ENCODE measurements around the gene SUSD4. TPM values are rescaled to one million over a fixed set of nuclear protein-coding genes. Genes with fewer than 3 reads are reported as not detected.

Gene SUSD4
- total RNA-seq, 1 donor from 2014 or later: 0.13 TPM

DNA sequence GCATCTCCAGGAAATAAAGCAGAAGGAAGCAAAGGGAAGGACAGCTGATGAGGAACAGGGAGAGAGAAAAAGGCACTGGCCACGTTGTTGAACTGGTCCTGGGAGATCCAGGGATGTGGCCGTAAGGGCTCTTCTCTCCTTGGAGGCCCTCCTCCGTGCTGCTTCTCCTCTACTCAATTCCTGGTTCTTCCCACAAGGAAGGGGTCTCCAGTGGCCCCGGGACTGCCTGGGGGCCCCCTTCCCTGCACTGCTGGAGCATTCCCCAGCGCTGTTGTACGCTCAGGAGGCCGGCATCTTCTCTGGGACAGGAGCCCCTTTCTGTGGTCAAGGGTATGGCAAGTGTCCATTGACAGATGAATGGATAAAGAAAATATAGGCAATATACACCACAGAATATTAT is 132.4 kb downstream of the SUSD4 start:
- DNase-seq (ENCODE audit: low read depth in 2 of 2): no peak

DNA sequence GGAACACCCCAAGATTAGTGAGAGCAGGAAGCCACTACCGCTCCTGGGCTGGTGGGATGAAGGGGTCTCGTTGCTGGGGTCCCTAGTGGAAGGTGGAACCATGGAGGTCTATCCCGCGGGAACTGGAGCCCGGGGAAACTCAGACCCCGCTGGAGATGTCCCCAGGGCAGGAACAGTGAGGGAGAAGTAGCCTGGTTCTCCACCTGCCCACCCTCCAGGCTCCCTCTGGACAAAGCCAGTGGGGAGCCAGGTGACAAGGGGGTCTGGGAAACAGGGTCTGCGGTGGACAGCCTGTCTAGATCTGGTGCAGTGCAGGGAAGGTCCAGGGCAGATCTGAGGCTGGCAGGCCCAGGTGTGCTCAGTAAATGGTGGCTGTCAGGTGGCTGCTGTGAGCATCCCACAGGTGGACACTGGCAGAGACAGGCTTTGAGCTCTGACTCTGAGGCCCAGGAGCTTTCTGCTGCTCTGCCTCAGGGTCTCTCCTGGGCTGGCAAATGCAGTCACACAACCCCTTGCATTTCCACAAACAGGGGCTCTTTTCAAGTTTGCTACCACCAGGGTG is 132.9 kb downstream of the SUSD4 start:
- no peak for DNase-seq (ENCODE audit: low read depth in 2 of 2)

DNA sequence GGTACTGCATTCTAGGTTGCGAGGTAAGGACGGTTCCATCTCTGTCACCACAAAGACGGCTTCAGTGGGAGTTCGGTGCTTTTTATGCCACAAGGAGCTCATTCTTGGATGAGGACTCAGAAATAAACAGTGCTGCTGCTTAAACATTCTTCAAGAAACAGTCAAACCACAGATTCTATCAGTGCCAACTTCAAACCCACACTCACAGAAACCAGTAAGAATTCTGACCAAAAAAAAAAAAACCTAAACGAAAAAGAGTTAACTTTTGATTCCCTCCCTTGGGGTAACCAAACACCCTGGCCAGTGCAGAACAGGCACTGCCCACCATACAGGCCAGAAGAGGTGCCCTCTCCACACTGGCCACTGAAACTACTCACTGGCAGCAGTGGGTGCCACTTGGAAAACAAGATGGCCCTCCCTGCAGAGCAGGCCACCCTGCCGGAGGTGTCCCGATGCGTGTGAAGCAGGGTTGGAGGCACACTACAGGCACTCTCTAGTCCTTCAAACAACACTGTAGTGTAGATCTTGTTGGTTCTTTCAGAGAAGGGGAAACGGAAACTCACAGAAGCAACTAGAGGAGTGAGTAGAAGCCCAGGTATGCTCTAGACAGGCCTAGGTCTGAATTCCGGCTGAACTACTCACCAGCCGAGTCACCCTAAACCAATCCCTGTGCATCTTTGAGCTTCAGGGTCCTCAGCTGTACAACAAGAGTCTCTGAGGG is 133.7 kb downstream of the SUSD4 start:
- DNase-seq (ENCODE audit: low read depth in 2 of 2): no peak

DNA sequence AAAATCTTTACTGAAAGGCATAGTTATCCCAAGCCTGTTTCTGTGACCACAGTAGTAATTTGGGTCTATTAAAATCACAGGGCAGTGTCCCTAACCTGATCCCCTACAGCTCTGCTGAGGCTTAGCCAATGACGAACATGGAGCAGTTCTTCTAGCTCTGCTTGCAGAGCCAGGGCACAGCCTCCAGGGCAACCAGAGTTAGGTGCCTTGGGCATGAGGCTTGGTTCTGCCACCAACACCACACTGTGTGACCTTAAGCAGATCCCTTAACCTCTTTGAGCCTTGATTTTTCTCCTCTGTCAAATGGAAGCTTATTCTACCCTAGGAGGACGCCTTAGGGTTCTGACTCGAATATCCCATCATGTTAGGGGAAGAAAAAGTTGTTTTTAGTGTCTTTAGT is 134.2 kb downstream of the SUSD4 start:
- no peak for DNase-seq (ENCODE audit: low read depth in 2 of 2)

DNA sequence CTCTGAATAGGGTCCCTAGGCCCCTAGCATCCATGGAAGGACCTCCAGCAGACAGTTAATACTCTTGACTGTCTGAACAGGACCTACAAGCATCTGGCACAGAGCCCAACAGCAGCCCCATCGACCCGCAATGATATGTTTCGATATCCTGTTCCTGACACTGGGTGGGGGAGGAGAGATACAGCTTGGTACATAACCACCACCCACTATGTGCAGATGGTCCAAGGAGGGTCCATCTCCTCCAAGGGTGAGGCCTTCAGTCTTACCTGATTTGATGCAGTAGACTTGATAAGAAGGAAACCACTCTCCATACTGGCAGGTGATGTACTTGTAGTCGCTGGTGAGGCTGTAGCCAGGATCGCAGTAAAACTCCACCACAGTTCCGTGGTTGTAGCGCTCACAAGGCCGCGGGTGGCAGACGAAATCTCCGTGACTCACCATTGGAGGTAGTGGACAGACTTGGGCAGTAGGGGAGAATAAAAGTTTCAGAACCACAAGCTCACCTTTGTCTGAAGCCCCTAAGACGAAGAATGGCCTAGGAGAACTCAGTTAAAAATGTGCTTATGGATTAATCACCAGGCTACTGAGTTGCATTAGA is 134.9 kb downstream of the SUSD4 start:
- DNase-seq (ENCODE audit: low read depth in 2 of 2): no peak

DNA sequence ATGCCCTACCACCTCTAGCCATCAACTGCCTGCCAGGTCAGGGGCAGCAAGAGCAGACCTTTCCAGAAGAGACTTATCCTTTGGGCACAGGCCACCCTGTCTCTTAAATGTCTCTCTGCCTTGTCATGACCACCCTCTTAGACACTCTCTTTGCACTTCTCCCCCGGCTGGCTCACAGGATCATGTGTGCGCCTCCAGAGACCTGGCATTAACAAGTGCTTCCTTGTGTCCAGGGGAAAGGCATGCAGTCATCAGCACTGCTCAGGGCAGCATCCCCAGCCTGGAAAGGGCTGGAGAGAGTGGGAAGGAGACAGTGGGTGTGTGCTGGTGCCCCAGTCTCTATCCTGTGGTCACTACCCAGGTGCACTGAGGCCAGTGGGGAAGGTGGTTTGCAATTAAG is 135.8 kb downstream of the SUSD4 start:
- no peak for DNase-seq (ENCODE audit: low read depth in 2 of 2)

DNA sequence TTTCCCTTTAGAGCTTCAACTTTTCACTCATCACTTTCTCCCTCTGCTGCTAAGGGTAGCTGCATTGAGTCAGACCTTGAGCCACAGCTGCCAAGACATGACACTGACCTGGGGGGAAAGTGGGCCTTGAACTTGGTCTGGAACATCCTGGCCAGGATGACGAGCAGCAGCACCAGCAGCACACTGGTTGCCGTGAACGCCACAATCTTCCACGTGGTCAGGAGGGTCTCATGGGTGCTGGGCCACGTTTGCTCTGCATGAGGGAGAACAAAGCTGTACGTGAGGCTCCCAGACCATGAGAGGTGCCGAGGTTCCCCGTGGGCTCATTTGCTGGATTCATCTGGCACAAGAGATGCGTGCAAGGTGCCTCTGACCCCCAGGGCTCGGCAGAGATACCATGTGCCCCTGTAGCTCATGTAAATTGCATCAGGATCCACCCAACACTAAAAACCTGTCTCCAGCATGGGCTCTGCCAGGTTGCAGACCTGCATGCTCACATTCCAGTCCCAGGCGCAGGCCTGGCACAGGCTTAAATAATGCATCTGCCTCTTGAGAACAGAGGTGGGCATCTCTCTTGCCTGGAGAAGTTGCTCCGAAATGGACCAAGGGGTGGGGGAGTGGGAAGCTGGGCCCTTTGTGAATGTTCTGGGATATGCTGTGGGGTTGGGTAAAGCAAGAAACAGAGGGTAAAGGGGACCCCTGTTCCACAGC is 136.3 kb downstream of the SUSD4 start:
- DNase-seq (ENCODE audit: low read depth in 2 of 2): no peak

DNA sequence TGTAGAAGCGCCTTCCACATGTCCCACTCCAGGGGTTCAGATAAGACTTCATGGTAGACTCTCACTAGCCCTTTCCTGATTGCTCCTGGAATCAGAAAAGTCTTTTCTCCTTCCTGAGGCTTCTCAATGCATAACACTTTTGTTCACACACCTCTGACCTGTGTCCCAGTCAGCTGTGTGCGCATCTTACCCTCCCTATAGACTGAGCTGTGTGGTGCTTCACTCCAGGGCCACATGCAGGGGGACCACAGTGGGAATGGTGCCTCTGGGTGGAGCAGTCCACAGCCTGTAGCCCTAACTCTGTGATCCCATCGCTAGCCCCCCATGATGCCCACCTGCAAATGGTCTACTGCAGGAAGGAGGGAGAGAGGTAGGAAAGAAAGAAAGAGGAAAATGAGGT is 136.9 kb downstream of the SUSD4 start:
- DNase-seq (ENCODE audit: low read depth in 2 of 2): no peak

DNA sequence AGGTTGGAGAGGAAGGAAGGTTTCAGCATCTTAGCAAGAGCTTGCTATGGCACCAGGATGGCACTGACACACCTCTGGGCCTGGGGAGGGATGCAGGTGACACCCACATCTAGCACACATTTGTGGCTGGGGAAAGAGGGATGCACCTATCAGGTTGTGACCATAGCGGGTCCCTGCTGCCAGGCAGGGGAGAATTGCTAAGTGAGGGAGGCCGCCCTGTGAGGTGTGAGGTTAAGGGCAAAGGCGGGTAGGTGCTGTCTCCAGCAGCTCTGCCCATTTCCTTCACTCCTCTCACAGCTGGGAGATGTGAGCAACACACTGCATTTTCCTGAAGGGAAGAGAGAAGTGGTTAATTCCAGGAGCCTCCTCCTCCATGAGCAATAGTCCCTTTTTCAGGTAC is 137.7 kb downstream of the SUSD4 start:
- DNase-seq (ENCODE audit: low read depth in 2 of 2): no peak

DNA sequence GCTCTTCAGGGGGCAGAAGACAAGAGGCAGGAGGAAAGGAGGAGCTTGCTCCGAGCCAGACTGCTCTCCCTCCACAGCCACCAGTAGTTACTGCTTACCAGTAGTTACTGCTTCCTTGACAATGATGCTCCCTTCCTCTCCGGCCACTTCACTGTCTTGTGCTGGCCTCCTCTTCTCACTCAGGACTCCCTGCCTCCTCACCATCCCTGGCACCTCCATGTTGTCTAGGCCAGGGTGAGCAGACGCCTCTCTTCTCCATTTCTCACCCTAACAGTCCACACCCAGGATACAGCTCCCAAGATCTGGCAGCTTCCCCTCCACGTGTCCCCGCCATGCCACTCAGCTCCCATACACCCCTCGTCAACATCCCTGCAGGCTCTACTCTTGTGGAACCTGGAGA is 138.5 kb downstream of the SUSD4 start:
- DNase-seq (ENCODE audit: low read depth in 2 of 2): no peak

DNA sequence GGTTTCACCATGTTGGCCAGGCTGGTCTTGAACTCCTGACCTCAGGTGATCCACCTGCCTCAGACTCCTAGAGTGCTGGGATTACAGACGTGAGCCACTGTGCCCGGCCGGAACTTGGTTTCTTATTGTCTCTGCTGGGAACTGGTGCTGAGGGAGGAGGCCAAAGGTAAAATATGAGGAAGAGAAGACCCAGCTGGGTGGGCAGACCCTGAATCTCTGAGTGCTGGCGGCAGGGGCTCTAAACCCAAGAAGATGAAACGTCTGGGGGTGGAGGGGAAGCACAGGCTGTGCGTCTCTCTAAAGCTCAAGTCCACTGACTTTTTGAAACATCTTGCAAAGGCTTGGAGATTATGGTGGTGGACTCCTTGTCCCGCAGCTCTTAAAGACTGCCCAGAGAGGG is 138.9 kb downstream of the SUSD4 start:
- no peak for DNase-seq (ENCODE audit: low read depth in 2 of 2)

DNA sequence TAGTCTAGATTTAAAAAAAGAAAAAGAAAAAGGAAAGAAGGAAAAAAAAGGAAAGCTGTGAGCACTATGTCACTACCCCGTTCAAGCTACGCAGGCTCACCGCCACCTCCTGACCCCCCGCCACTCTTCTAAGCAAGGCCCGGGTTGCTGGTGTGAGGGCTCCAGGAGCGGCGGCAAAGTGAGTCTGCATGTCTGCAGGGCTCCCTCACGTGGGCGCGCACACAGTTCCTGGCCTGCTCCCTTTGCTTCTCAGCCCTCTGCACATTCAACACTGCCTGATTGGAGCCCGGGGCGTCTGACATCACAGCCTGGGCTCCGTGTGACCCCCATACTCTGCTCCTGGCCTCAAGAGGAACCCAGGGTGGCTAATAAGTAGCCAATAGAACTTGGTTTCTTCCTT is 139.5 kb downstream of the SUSD4 start:
- DNase-seq (ENCODE audit: low read depth in 2 of 2): no peak

DNA sequence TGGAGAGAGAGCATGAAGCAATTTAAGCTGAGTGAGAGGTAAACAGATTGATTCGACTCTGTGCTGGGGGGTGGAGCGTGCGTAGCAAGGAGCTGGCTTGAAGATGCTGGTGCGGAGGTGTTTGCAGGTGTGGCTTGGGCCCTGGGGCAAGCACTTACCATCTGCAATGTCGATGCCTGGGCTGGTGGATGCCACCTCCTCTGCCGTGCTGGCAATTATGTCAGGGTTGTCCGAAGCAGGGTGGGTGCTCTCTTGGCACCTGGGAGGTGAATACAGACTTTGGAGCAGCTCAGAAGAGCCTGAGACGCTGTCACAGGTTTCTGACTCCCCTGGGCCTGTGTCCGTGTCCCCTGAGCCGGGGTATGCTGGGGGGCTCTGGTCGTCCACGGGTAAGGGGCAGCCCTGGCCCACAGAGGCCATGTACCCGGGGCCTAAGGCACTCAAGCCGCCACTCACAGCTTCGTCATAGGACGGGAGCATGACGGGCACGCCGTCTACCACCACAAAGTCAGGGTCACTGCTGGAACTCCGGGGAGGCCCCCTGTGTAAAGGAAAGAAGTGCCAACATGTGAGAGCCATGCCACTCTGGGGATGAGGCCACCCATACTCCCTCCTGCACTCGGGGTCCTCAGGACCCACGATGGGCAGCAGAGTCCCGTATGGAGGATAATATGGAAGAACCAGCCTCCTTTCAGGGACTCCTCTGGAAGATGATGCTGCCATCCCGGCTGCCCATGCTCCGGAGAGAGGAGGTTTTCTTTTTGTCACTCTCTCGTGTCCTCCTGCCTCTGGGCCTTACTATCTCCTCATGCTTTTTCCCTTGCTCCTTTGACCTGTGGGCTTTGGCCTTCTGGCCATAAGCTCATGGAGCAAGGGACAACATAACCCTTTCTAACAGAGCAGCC is 140.6 kb downstream of the SUSD4 start:
- DNase-seq (ENCODE audit: low read depth in 2 of 2): no peak

DNA sequence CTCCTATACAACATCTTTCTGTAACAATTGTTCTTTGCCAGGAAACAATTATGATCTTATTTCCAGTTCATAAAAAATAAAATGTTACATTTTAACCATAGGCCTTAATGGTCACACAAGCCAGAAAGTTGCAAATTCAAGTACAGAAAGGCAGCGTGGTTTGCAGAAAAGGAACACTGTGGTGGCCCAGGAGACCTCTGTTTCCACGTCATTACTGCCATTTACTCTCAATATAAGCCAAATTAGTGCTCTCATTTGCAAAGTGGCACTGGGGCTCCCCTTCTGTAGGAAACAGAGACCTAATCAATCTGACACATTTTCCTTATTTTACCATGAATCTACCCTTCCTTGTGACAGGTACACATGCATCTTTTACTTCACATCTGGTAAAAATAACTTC is 141.6 kb downstream of the SUSD4 start:
- DNase-seq (ENCODE audit: low read depth in 2 of 2): no peak

DNA sequence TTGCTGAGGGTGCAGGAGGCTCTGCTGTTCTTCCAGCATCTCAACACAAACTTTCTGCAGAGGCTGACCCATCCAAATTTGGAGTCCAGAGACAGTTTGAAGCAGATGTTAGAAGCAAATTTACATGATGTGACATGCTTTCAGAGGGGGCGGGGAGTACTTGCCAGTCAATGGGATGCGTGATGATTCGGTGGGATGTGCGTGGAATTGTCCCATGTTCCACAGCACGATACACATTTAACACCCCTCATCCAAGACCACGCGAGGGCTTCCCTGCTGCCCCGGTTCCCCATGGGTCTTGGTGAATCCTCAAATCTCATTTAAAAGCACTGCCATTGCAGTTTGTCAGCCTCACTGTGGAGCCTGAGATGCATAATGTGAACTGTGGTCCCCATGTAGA is 142.3 kb downstream of the SUSD4 start:
- DNase-seq (ENCODE audit: low read depth in 2 of 2): no peak

DNA sequence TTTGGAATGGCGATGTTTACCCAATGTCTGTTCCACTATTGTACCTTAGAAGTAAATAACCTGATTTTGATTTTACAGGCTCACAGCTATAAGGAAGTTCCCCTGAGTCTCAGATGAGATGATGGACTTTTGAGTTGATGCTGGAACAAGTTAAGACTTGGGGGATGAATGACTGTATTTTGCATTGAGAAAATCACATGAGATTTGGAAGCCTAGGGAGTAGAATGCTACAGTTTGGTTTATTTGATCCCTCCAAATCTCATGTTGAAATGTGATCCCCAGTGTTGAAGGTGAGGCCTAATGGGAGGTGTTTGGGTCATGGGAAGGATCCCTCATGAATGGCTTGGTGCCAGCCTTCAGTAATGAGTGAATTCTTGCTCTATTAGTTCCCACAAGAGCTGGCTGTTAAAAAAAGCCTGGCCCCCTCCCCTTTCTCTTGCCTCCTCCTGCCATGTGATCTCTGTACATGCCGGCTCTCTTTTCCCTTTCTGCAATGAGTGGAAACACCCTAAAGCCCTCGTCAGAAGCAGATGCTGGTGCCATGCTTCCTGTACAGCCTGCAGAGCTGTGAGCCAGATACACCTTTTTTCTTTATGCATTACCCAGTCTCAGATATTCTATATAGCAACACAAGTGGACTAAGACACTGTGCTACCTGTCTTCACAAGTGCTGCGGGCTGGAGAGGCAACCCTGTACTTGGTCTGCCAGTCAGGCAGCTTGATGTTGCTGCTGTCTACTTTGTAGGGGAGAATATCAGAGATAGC is 143.9 kb downstream of the SUSD4 start:
- DNase-seq (ENCODE audit: low read depth in 2 of 2): no peak

DNA sequence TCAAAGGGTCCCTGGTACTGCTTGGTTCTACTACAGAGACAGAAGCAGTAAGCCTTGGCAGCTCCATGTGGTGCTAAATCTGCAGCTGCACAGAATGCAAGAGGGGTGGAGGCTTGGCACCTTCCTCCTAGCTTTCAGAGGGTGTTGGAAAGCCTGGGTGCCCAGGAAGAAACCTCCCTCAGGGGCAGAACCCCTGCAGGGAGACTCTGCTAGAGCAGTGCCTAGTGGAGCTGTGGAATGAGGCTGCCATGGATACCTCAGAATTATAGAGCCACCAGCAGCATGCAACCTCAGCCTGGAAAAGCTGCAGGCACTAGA is 144.7 kb downstream of the SUSD4 start:
- DNase-seq (ENCODE audit: low read depth in 2 of 2): no peak

DNA sequence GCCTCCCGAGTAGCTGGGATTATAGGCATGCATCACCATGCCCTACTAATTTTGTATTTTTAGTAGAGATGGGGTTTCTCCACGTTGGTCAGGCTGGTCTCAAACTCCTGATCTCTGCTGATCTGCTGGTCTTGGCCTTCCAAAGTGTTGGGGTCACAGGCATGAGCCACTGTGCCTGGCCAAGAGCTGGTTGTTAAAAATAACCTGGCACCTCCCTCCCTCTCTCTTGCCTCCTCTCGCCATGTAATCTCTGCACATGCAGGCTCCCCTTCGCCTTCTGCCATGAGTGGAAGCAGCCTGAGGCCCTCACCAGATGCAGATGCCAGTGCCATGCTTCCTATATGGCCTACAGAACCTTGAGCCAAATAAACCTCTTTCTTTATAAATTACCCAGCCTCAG is 146.2 kb downstream of the SUSD4 start:
- no peak for DNase-seq (ENCODE audit: low read depth in 2 of 2)

DNA sequence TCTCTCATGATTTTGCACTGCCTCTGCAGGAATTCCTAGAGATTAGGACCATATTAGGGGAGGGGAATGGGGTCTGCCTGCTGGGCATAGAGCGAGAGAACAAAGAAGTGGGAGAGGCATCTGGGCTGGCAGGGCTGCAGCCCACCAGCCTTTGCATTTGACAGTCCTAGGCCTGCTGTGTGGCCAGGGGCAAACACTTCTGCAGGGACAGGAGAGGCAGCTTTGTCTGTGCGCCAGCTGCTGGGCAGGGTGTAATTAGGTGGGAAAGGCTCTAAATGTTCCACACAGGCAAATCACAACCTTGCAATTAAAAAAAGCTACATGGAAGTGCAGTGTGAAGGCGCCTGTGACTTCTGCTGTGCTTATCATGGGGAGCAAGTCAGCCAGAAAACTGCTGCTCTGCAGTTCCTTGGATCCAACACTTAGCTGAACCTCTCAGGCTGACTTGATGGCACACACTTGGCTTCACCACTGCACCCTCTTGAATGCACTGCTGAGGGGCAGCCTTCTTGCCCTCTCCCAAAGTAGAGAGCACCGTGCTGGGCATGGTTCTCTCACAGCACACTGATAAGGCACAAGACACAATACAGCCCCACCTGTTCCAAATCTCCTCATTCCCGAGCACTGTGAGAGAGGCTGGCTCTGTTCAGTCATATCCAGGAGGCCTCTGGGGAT is 147.3 kb downstream of the SUSD4 start:
- DNase-seq (ENCODE audit: low read depth in 2 of 2): no peak

DNA sequence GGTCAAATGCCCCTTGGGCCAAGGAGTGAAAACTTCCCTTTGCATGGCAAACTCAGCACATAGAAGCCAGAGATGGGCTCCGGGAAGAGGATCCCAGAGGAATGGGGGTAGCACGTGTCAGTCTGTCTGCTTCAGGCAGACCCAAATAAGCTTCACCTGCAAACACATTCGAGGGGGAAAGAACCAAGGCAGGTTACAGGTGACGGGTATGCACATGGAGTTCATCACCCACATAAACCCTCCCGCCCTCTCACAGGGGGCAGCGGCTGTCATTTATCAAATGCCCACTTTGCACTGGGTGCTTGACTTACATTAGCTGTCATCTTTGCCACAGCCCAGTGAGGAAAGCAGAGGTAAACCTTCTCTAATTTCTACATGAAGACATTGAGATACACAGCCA is 147.9 kb downstream of the SUSD4 start:
- no peak for DNase-seq (ENCODE audit: low read depth in 2 of 2)

DNA sequence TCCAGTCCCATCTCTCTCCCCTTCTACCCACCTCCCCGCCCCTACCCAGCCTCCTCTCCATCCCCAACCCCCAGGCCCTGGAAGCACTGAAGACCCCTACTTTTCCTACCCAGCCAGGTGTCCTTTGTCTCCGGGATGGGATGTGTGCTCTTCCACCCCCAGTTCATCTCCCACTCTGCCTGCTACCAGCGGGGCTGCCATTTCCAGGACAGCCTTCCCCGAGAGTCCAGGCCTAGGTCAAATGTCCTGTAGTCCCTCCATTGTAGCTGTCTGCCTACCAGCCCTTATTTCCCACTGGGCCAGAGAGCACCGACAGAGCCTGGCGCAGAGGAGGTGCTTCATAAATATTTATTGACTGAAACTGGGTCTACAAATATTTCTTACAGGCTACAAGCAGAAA is 148.9 kb downstream of the SUSD4 start:
- no peak for DNase-seq (ENCODE audit: low read depth in 2 of 2)
